ENCODE data around the gene RNF20. TPM values are rescaled to one million over a fixed set of nuclear protein-coding genes. Genes with fewer than 3 reads are reported as not detected.

RNF20 gene
- polyA plus RNA-seq, 1 of the 3 experiments (the other 2 are of a cell fraction): 16.0 TPM

- DNase-seq: no peak
- no peaks in the 10 kb centered on the region for H3K9me3 ChIP-seq
- CTCF ChIA-PET: interaction anchor here (0.7 to 10.8 kb wide), 16 partner anchors 10 to 99 kb away, joined by 3 to 135 read pairs (median 6); partner anchors contain the start of gene RNF20
- 61% methylated on average over 9 of the region's 9 CpGs for WGBS (ENCODE audit: low lambda C conversion rate)
- peak overlapping the region; percentile 66 to 73 for H3K4me3 ChIP-seq (ENCODE audit: low read depth in 2 of 2, low read length in 1 of 2)
- no peaks in the 10 kb centered on the region for H3K9me2 ChIP-seq
- H3F3A ChIP-seq (replicated peaks; ENCODE audit: insufficient read depth): no peaks in the 10 kb centered on the region
- peak overlapping the region; percentile 85 for H2AFZ ChIP-seq (ENCODE audit: low read depth)
- POLR2A ChIA-PET: interaction anchor here (1.0 to 1.6 kb wide), 3 partner anchors 21 to 46 kb away, joined by 7 to 10 read pairs (median 9); partner anchors contain the start of gene RNF20
- H3K27ac ChIP-seq (ENCODE audit: low read depth in 2 of 2, low read length in 1 of 2): peak overlapping the region; percentile 19 to 87; a peak in 3 of 4 replicates
- H3K4me1 ChIP-seq (ENCODE audit: control insufficient read depth in 1 of 2, insufficient read depth in 2 of 2, low read depth in 1 of 2, low read length in 1 of 2): peaks cover 0 to 3% of the 10 kb centered on the region in 2 experiments; a peak in 2 of 4 replicates
- no peaks in the 10 kb centered on the region for H3K79me2 ChIP-seq (ENCODE audit: insufficient read depth)
- no peaks in the 10 kb centered on the region for H4K20me1 ChIP-seq (ENCODE audit: insufficient read depth)
- no peaks in the 10 kb centered on the region for H3K36me3 ChIP-seq (replicated peaks in 1 of 2; ENCODE audit: control insufficient read depth in 1 of 2, insufficient read depth in 2 of 2, low read length in 1 of 2)
- H3K4me2 ChIP-seq: peak overlapping the region; percentile 82
- TF ChIP-seq SMC3 (IDR thresholded peaks at IDR 0.05; ENCODE audit: low read depth, low read length) (no peak), MXI1 (IDR thresholded peaks at IDR 0.05; ENCODE audit: low read depth, low read length) (no peak), POLR2AphosphoS5 (IDR thresholded peaks at IDR 0.05; ENCODE audit: low read depth, low read length) (no peak), FOXJ3 (CRISPR knock-in tag; IDR thresholded peaks at IDR 0.05) (no peak), NFIC (IDR thresholded peaks at IDR 0.05; ENCODE audit: borderline replicate concordance) (no peak), TEAD4 (IDR thresholded peaks at IDR 0.05; ENCODE audit: borderline replicate concordance, insufficient read depth) (no peak), GABPA (IDR thresholded peaks at IDR 0.05; ENCODE audit: low read depth) (no peak), USF1 (IDR thresholded peaks at IDR 0.05; ENCODE audit: borderline replicate concordance, low read depth) (no peak), RCOR1 (IDR thresholded peaks at IDR 0.05; ENCODE audit: low read length) (no peak), CHD2 (IDR thresholded peaks at IDR 0.05; ENCODE audit: low read length, partially characterized antibody) (no peak), YY1 (IDR thresholded peaks at IDR 0.05; ENCODE audit: low read depth) (no peak)
- H3K27me3 ChIP-seq (ENCODE audit: insufficient read depth): no peaks in the 10 kb centered on the region
- H3K9ac ChIP-seq: peak overlapping the region; percentile 51; the same call in 1 of the 2 replicates
These were observed 46.2 kb upstream of the RNF20 start for GRCh38 chr9:101487443-101487840.

- CTCF ChIA-PET: interaction anchor here (2.3 kb wide), 1 partner anchor 47 kb away, joined by 8 read pairs; no protein-coding TSS in a partner anchor
- H3K4me2 ChIP-seq: no peak overlapping the region
- H3K27me3 ChIP-seq (ENCODE audit: insufficient read depth): no peaks in the 10 kb centered on the region
- no peaks in the 10 kb centered on the region for H4K20me1 ChIP-seq (ENCODE audit: insufficient read depth)
- no peaks in the 10 kb centered on the region for H3K36me3 ChIP-seq (replicated peaks in 1 of 2; ENCODE audit: control insufficient read depth in 1 of 2, insufficient read depth in 2 of 2, low read length in 1 of 2)
- peak overlapping the region; percentile 57; the same call in 1 of the 2 replicates for H2AFZ ChIP-seq (ENCODE audit: low read depth)
- POLR2A ChIA-PET: no interaction called here
- peak overlapping the region; percentile 16 to 39; a peak in 3 of 4 replicates for H3K27ac ChIP-seq (ENCODE audit: low read depth in 2 of 2, low read length in 1 of 2)
- peaks cover 10% of the 10 kb centered on the region for H3F3A ChIP-seq (replicated peaks; ENCODE audit: insufficient read depth)
- DNase-seq: no peak
- no peaks in the 10 kb centered on the region for H3K9me3 ChIP-seq
- WGBS (ENCODE audit: low lambda C conversion rate): 42% methylated on average over 1 of the region's 1 CpG
- no peak overlapping the region for H3K4me3 ChIP-seq (ENCODE audit: low read depth in 2 of 2, low read length in 1 of 2)
- H3K79me2 ChIP-seq (ENCODE audit: insufficient read depth): no peaks in the 10 kb centered on the region
- H3K9ac ChIP-seq: no peak overlapping the region
- no peak for TF ChIP-seq FOSL2 (IDR thresholded peaks at IDR 0.05; ENCODE audit: borderline replicate concordance, low read depth)
- TF ChIP-seq TCF12 (IDR thresholded peaks at IDR 0.05): 0 out of 2 replicates have a peak, but pooled peaks have one; percentile 31
- peak; percentile 11; the same call in 1 of the 2 replicates for TF ChIP-seq PBX3 (IDR thresholded peaks at IDR 0.05)
- TF ChIP-seq MXI1 (IDR thresholded peaks at IDR 0.05; ENCODE audit: low read depth, low read length): no peak
- TF ChIP-seq MEF2A (IDR thresholded peaks at IDR 0.05; ENCODE audit: borderline replicate concordance, low read depth): 0 out of 2 replicates have a peak, but pooled peaks have one; percentile 27
- H3K9me2 ChIP-seq: peaks cover 3% of the 10 kb centered on the region; the same call in 1 of the 2 replicates
- H3K4me1 ChIP-seq (ENCODE audit: control insufficient read depth in 1 of 2, insufficient read depth in 2 of 2, low read depth in 1 of 2, low read length in 1 of 2): peaks cover 0 to 8% of the 10 kb centered on the region in 2 experiments; a peak in 2 of 4 replicates
These were observed 37.8 kb upstream of the RNF20 start for GRCh38 chr9:101495810-101496209.

Measured in SK-N-SH (cell line).